Measurements from ENCODE around the gene SCLY.

DNA sequence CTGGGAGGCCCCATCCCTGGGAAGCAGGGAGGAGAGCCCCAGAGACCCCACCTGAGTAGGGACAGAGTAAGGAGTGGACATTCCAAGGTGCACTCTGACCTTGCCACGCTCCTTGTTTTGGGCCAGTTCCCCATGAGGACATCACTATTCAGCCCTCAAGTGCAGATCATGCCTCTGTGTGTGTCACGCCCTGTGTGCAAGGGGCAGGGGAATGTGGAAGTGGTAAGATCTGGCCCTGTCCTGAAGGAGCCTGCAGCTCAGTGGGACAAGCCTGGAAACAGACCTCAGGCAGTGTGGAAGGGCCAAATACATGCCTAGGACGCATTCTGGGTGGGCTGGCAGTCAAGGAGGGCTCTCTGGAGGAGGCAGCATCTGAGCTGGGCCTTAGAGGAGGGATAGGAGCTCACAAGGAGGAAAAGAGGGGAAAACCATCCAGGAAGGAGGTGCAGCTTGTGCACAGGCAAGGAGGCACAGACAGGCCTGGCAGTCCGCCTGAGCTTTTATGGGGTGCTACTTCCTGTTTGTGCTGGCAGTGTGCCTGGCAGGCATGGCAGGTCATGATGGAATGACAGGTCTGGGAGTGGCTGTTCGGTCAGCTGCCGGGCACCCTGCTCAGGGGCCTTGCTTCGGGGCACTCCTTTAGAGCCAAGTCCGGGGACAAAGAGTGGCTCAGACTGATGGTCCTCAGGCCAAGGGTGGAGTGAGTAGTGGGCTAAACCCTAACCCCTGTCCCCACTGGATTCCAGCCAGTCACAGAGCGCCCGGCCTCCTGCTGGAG lies 80.9 kb downstream of the SCLY start:
- TF ChIP-seq POLR2A (IDR thresholded peaks at IDR 0.05; ENCODE audit: low read depth, low read length), result no peak
- no peak for TF ChIP-seq POLR2AphosphoS5 (IDR thresholded peaks at IDR 0.05; ENCODE audit: low read depth, low read length)
- TF ChIP-seq TAF1 (IDR thresholded peaks at IDR 0.05; ENCODE audit: low read depth, low read length), result no peak
- no peak for TF ChIP-seq PAX5 (IDR thresholded peaks at IDR 0.05; ENCODE audit: insufficient read depth, low read length, severe bottlenecking)
- no peak for TF ChIP-seq POU2F2 (IDR thresholded peaks at IDR 0.05; ENCODE audit: low read depth, low read length)
- TF ChIP-seq SPI1 (IDR thresholded peaks at IDR 0.05; ENCODE audit: low read depth, low read length), result no peak
